Stimulated activated CD4-positive, alpha-beta T cell treated with anti-CD3 and anti-CD28 coated beads, Interleukin-15, amount 100 ng/mL, for 24 hours (primary cell): ENCODE results near the gene BRINP2.
A peak's percentile ranks its signal among the peaks of the same experiment; 100 is the strongest.

Source experiments
- DNase-seq: peaks from one replicate; pipeline ENCODE4 v3.0.0-alpha.2; 2020

BRINP2 gene, protein sequence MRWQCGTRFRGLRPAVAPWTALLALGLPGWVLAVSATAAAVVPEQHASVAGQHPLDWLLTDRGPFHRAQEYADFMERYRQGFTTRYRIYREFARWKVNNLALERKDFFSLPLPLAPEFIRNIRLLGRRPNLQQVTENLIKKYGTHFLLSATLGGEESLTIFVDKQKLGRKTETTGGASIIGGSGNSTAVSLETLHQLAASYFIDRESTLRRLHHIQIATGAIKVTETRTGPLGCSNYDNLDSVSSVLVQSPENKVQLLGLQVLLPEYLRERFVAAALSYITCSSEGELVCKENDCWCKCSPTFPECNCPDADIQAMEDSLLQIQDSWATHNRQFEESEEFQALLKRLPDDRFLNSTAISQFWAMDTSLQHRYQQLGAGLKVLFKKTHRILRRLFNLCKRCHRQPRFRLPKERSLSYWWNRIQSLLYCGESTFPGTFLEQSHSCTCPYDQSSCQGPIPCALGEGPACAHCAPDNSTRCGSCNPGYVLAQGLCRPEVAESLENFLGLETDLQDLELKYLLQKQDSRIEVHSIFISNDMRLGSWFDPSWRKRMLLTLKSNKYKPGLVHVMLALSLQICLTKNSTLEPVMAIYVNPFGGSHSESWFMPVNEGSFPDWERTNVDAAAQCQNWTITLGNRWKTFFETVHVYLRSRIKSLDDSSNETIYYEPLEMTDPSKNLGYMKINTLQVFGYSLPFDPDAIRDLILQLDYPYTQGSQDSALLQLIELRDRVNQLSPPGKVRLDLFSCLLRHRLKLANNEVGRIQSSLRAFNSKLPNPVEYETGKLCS

GRCh38 chr1:177170756-177171535, at the start of gene BRINP2:
Gene BRINP2 (plus strand): TSS chr1:177170958. CDS start chr1:177229877, 58,919 bp downstream.
- DNase-seq: peak; percentile 5

DNA sequence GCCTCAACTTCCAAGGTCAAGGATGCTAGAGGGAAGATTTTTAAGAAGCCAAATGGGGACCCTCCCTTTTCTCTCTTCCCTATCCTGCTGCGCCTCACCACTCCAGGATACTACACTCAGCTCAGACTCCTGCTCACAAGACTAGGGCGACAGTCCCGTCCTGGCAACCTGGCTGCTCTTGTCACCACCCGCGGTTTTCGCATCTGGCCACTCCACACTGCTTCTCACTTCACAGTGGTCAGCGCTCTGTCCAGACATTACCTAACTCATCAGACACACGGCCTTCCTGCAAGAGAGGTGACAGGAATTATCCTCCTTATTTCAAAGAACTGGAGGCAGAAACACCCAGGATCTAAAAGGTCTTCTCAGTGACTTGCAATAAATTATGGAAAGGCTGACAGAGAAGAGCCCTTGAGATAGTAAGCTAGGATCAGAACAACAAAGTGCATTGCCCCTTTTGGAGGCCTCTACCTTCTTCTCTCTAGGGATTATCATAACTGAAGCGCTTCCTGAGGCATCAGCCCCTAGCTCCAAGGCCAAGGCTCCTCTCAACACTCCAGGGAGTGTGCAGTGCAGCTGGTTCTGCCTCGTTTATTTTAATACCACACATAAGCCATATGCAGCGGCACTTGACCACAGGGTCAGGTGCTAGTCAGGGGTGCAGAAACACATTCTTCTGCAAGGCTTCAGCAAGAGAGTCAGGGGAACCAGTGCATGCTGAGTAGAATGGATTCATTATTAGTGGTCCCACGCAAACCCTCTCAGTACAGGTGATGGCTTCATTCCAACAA, 48.1 kb upstream of the BRINP2 start:
- no peak for DNase-seq

GRCh38 chr1:177124577-177125278, 46.0 kb upstream of the BRINP2 start:
- no peak for DNase-seq

GRCh38 chr1:177126267-177126666, 44.5 kb upstream of the BRINP2 start:
- DNase-seq: no peak

GRCh38 chr1:177128665-177129281, 42.0 kb upstream of the BRINP2 start:
- no peak for DNase-seq

DNA sequence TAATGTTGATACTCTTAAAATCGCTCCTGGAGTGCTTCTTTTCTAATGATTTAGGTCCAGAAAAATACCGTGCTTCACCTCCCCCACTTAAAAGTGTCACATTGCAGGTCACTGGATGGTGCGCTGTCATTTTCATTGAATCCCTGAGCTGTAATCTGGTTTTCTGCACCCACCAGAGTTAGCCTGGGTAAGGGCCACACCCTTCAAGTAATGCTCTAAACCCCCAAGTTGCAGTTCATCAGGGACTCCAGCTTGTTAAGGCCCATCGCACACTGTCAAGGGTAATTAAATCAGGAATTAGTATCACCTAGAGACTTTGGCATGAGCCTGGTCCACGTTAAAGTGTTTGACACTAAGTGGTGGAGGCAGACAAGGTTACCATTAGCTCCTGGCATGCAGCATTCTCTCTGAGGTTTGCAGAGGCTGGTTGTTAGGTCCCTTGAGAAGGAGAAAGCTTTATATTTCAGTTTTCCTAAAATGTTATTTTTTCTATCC, 40.3 kb upstream of the BRINP2 start:
- DNase-seq: no peak

GRCh38 chr1:177131723-177132122, 39.0 kb upstream of the BRINP2 start:
- no peak for DNase-seq

GRCh38 chr1:177132141-177132540, 38.6 kb upstream of the BRINP2 start:
- no peak for DNase-seq

GRCh38 chr1:177133977-177134538, 36.7 kb upstream of the BRINP2 start:
- DNase-seq: no peak

DNA sequence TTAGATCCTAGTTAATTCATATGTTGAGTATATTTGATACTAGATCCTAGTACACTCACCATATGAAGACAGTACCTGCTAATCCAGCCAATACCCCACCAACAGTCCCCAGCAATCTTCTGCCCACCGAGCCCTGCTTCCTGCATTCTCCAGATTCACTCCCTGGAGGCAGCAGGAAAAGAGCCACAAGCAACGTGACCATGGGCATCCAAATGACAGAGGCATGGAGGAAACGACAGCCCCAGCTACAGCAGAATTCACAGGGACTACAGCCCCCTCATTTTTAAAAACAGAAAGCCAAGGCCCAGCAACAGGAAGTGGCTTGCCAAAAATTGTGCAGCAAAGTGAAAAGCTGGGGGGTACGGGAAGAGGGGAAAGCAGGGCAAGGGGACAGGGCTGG, 35.5 kb upstream of the BRINP2 start:
- DNase-seq: no peak

GRCh38 chr1:177137814-177138213, 32.9 kb upstream of the BRINP2 start:
- no peak for DNase-seq

- no peak for DNase-seq
Observed at GRCh38 chr1:177138347-177138746, 32.4 kb upstream of the BRINP2 start.

GRCh38 chr1:177142010-177142409, 28.7 kb upstream of the BRINP2 start:
- no peak for DNase-seq

- no peak for DNase-seq
Observed at GRCh38 chr1:177142791-177143271, 27.9 kb upstream of the BRINP2 start.

DNA sequence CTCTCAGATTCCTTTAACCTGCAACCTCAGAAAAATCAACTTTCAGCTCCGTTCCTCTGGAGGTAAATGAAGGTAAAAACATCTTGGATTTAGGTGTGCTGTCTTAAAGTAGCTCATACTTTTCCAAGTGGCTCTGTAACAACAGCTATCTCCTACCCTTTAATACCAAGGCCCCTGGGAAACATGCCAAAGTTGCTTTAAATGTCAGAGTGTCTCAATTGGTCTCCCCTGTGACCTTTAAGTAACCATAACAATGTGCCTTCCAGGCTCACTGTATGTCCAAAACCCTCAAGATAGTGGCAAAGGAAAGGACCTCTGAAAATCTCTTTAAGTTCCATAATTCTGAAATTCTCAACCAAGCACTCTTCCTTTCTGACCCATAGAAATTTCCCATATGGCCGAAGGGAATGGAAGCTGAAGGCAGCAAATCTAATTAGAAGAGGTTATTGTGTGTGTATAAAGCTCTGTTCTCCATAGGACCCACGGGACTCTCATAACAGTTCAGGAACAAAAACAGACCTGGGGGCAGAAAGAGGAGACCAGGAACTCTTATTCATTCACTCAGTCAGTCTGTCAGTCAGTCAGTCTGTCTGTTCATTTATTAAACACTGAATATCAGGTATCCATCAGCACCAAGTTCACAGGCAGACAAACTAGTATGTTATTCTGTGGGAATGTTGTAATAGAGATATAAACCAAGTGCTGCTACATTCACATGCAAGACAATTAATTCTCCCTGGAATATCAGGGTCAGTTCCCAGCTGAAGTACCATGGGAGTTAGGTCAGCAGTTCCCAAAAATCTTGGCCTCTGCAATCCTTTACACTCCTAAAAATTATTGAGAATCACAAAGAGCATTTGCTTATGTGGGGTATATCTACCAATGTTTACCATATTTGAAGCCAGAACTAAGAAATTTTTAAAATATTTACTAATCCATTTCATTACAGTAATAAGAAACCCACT, 25.4 kb upstream of the BRINP2 start:
- no peak for DNase-seq

DNA sequence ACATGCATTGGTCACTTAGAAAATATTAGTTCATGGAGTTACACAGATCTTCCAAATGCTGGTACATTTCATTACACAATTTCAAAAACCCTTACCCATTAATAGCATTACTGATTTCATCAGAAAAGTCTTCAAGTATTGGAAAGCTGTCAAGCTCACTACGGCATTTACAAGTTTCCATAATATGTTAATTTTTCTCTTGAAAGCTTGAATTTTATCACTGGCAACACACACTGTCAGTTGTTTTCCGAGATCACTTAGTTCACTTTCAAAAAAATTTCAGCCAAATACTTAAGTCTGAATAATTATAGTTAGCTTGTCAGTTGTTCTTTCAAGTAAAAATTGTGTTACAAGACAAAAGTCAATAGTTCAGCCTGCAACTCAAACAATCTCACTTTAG, 24.3 kb upstream of the BRINP2 start:
- DNase-seq: no peak

DNA sequence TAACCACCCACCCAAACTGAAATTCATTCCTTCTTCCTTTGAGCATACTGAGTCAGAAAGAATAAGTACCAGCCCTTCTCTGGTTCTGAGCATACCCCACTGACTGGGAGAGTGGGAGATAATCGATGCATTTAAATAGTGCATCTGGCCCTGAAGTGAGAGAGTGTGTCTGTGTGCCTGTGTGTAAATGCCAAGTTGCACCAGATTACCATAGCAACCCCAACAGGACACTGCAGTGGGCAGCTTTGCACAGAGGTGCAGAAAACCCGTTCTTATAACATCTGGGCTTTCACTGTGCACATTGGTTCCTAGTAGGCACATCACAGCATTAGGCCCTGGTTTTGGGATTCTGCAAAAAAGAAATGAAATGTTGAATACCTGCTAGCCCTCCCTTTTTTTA, 8.5 kb upstream of the BRINP2 start:
- no peak for DNase-seq

- no peak for DNase-seq
Observed at GRCh38 chr1:177163844-177164379, 6.8 kb upstream of the BRINP2 start.
